ENCODE data around the gene FGF1.

FGF1 gene

GRCh38 chr5:142684508-142685041 lies 1.3 kb downstream of the FGF1 start:
- Histone ChIP-seq H3K27me3 (ENCODE audit: control insufficient read depth in 1 of 2, insufficient read depth in 2 of 2, low read length in 2 of 2) (no peaks in the 10 kb centered on the region), H3K27ac (ENCODE audit: low read depth, low read length) (no peak overlapping the region), H3K36me3 (ENCODE audit: control insufficient read depth in 1 of 2, insufficient read depth in 2 of 2, low read length in 2 of 2) (no peaks in the 10 kb centered on the region), H3K4me1 (ENCODE audit: control insufficient read depth in 1 of 2, insufficient read depth in 2 of 2, low read length in 2 of 2) (peaks cover 0 to 4% of the 10 kb centered on the region in 2 donors), H3K9ac (ENCODE audit: low read depth in 1 of 2, low read length in 2 of 2) (no peak overlapping the region), H3K4me3 (ENCODE audit: low read depth in 1 of 2, low read length in 2 of 2) (no peak overlapping the region), H3K9me3 (ENCODE audit: control insufficient read depth in 1 of 2, low read length in 2 of 2) (no peaks in the 10 kb centered on the region)

GRCh38 chr5:142683881-142684505 lies 1.9 kb downstream of the FGF1 start:
- Histone ChIP-seq H3K27ac (ENCODE audit: low read depth, low read length) (no peak overlapping the region), H3K9ac (ENCODE audit: low read depth in 1 of 2, low read length in 2 of 2) (no peak overlapping the region), H3K9me3 (ENCODE audit: control insufficient read depth in 1 of 2, low read length in 2 of 2) (no peaks in the 10 kb centered on the region), H3K36me3 (ENCODE audit: control insufficient read depth in 1 of 2, insufficient read depth in 2 of 2, low read length in 2 of 2) (no peaks in the 10 kb centered on the region), H3K4me3 (ENCODE audit: low read depth in 1 of 2, low read length in 2 of 2) (no peak overlapping the region), H3K4me1 (ENCODE audit: control insufficient read depth in 1 of 2, insufficient read depth in 2 of 2, low read length in 2 of 2) (peaks cover 0 to 4% of the 10 kb centered on the region in 2 donors), H3K27me3 (ENCODE audit: control insufficient read depth in 1 of 2, insufficient read depth in 2 of 2, low read length in 2 of 2) (no peaks in the 10 kb centered on the region)

GRCh38 chr5:142683116-142683515 lies 2.8 kb downstream of the FGF1 start:
- H3K4me1 ChIP-seq (ENCODE audit: control insufficient read depth in 1 of 2, insufficient read depth in 2 of 2, low read length in 2 of 2), result peaks cover 0 to 4% of the 10 kb centered on the region in 2 donors
- no peak overlapping the region for H3K27ac ChIP-seq (ENCODE audit: low read depth, low read length)
- no peak overlapping the region for H3K9ac ChIP-seq (ENCODE audit: low read depth in 1 of 2, low read length in 2 of 2)
- no peaks in the 10 kb centered on the region for H3K9me3 ChIP-seq (ENCODE audit: control insufficient read depth in 1 of 2, low read length in 2 of 2)
- H3K36me3 ChIP-seq (ENCODE audit: control insufficient read depth in 1 of 2, insufficient read depth in 2 of 2, low read length in 2 of 2), result no peaks in the 10 kb centered on the region
- no peaks in the 10 kb centered on the region for H3K27me3 ChIP-seq (ENCODE audit: control insufficient read depth in 1 of 2, insufficient read depth in 2 of 2, low read length in 2 of 2)
- H3K4me3 ChIP-seq (ENCODE audit: low read depth in 1 of 2, low read length in 2 of 2), result no peak overlapping the region

GRCh38 chr5:142680605-142681259 lies 5.2 kb downstream of the FGF1 start:
- H3K27ac ChIP-seq (ENCODE audit: low read depth, low read length), result no peak overlapping the region
- H3K4me1 ChIP-seq (ENCODE audit: control insufficient read depth in 1 of 2, insufficient read depth in 2 of 2, low read length in 2 of 2), result peaks cover 0 to 4% of the 10 kb centered on the region in 2 donors
- H3K9me3 ChIP-seq (ENCODE audit: control insufficient read depth in 1 of 2, low read length in 2 of 2), result no peaks in the 10 kb centered on the region
- H3K4me3 ChIP-seq (ENCODE audit: low read depth in 1 of 2, low read length in 2 of 2), result no peak overlapping the region
- H3K36me3 ChIP-seq (ENCODE audit: control insufficient read depth in 1 of 2, insufficient read depth in 2 of 2, low read length in 2 of 2), result no peaks in the 10 kb centered on the region
- H3K27me3 ChIP-seq (ENCODE audit: control insufficient read depth in 1 of 2, insufficient read depth in 2 of 2, low read length in 2 of 2), result no peaks in the 10 kb centered on the region
- no peak overlapping the region for H3K9ac ChIP-seq (ENCODE audit: low read depth in 1 of 2, low read length in 2 of 2)

GRCh38 chr5:142679744-142680143 lies 6.1 kb downstream of the FGF1 start:
- Histone ChIP-seq H3K9me3 (ENCODE audit: control insufficient read depth in 1 of 2, low read length in 2 of 2) (no peaks in the 10 kb centered on the region), H3K9ac (ENCODE audit: low read depth in 1 of 2, low read length in 2 of 2) (no peak overlapping the region), H3K36me3 (ENCODE audit: control insufficient read depth in 1 of 2, insufficient read depth in 2 of 2, low read length in 2 of 2) (no peaks in the 10 kb centered on the region), H3K4me1 (ENCODE audit: control insufficient read depth in 1 of 2, insufficient read depth in 2 of 2, low read length in 2 of 2) (peaks cover 0 to 4% of the 10 kb centered on the region in 2 donors), H3K27ac (ENCODE audit: low read depth, low read length) (no peak overlapping the region), H3K27me3 (ENCODE audit: control insufficient read depth in 1 of 2, insufficient read depth in 2 of 2, low read length in 2 of 2) (no peaks in the 10 kb centered on the region), H3K4me3 (ENCODE audit: low read depth in 1 of 2, low read length in 2 of 2) (no peak overlapping the region)

- Histone ChIP-seq H3K9ac (ENCODE audit: low read depth in 1 of 2, low read length in 2 of 2) (no peak overlapping the region), H3K27me3 (ENCODE audit: control insufficient read depth in 1 of 2, insufficient read depth in 2 of 2, low read length in 2 of 2) (no peaks in the 10 kb centered on the region), H3K4me3 (ENCODE audit: low read depth in 1 of 2, low read length in 2 of 2) (no peak overlapping the region), H3K27ac (ENCODE audit: low read depth, low read length) (no peak overlapping the region), H3K4me1 (ENCODE audit: control insufficient read depth in 1 of 2, insufficient read depth in 2 of 2, low read length in 2 of 2) (peaks cover 0 to 4% of the 10 kb centered on the region in 2 donors), H3K36me3 (ENCODE audit: control insufficient read depth in 1 of 2, insufficient read depth in 2 of 2, low read length in 2 of 2) (no peaks in the 10 kb centered on the region), H3K9me3 (ENCODE audit: control insufficient read depth in 1 of 2, low read length in 2 of 2) (no peaks in the 10 kb centered on the region)
These were observed 7.4 kb downstream of the FGF1 start for GRCh38 chr5:142678529-142678928.

GRCh38 chr5:142677198-142677597 lies 8.7 kb downstream of the FGF1 start:
- Histone ChIP-seq H3K27ac (ENCODE audit: low read depth, low read length) (no peak overlapping the region), H3K9ac (ENCODE audit: low read depth in 1 of 2, low read length in 2 of 2) (no peak overlapping the region), H3K4me3 (ENCODE audit: low read depth in 1 of 2, low read length in 2 of 2) (no peak overlapping the region), H3K27me3 (ENCODE audit: control insufficient read depth in 1 of 2, insufficient read depth in 2 of 2, low read length in 2 of 2) (no peaks in the 10 kb centered on the region), H3K9me3 (ENCODE audit: control insufficient read depth in 1 of 2, low read length in 2 of 2) (no peaks in the 10 kb centered on the region), H3K4me1 (ENCODE audit: control insufficient read depth in 1 of 2, insufficient read depth in 2 of 2, low read length in 2 of 2) (peaks cover 0 to 4% of the 10 kb centered on the region in 2 donors), H3K36me3 (ENCODE audit: control insufficient read depth in 1 of 2, insufficient read depth in 2 of 2, low read length in 2 of 2) (no peaks in the 10 kb centered on the region)

- Histone ChIP-seq H3K9ac (ENCODE audit: low read depth in 1 of 2, low read length in 2 of 2) (no peak overlapping the region), H3K27ac (ENCODE audit: low read depth, low read length) (no peak overlapping the region), H3K36me3 (ENCODE audit: control insufficient read depth in 1 of 2, insufficient read depth in 2 of 2, low read length in 2 of 2) (no peaks in the 10 kb centered on the region), H3K9me3 (ENCODE audit: control insufficient read depth in 1 of 2, low read length in 2 of 2) (no peaks in the 10 kb centered on the region), H3K27me3 (ENCODE audit: control insufficient read depth in 1 of 2, insufficient read depth in 2 of 2, low read length in 2 of 2) (peaks cover 0 to 3% of the 10 kb centered on the region in 2 donors), H3K4me1 (ENCODE audit: control insufficient read depth in 1 of 2, insufficient read depth in 2 of 2, low read length in 2 of 2) (peaks cover 0 to 4% of the 10 kb centered on the region in 2 donors), H3K4me3 (ENCODE audit: low read depth in 1 of 2, low read length in 2 of 2) (no peak overlapping the region)
These were observed 9.6 kb downstream of the FGF1 start for GRCh38 chr5:142676318-142676717.

GRCh38 chr5:142674531-142675469 lies 11.1 kb downstream of the FGF1 start:
- Histone ChIP-seq H3K36me3 (ENCODE audit: control insufficient read depth in 1 of 2, insufficient read depth in 2 of 2, low read length in 2 of 2) (no peaks in the 10 kb centered on the region), H3K27me3 (ENCODE audit: control insufficient read depth in 1 of 2, insufficient read depth in 2 of 2, low read length in 2 of 2) (peaks cover 0 to 3% of the 10 kb centered on the region in 2 donors), H3K4me3 (ENCODE audit: low read depth in 1 of 2, low read length in 2 of 2) (no peak overlapping the region), H3K4me1 (ENCODE audit: control insufficient read depth in 1 of 2, insufficient read depth in 2 of 2, low read length in 2 of 2) (no peaks in the 10 kb centered on the region), H3K27ac (ENCODE audit: low read depth, low read length) (no peak overlapping the region), H3K9me3 (ENCODE audit: control insufficient read depth in 1 of 2, low read length in 2 of 2) (no peaks in the 10 kb centered on the region), H3K9ac (ENCODE audit: low read depth in 1 of 2, low read length in 2 of 2) (no peak overlapping the region)

GRCh38 chr5:142671801-142672200 lies 14.1 kb downstream of the FGF1 start:
- no peak overlapping the region for H3K9ac ChIP-seq (ENCODE audit: low read depth in 1 of 2, low read length in 2 of 2)
- H3K27ac ChIP-seq (ENCODE audit: low read depth, low read length), result no peak overlapping the region
- no peaks in the 10 kb centered on the region for H3K4me1 ChIP-seq (ENCODE audit: control insufficient read depth in 1 of 2, insufficient read depth in 2 of 2, low read length in 2 of 2)
- peaks cover 0 to 3% of the 10 kb centered on the region in 2 donors for H3K27me3 ChIP-seq (ENCODE audit: control insufficient read depth in 1 of 2, insufficient read depth in 2 of 2, low read length in 2 of 2)
- no peak overlapping the region for H3K4me3 ChIP-seq (ENCODE audit: low read depth in 1 of 2, low read length in 2 of 2)
- H3K9me3 ChIP-seq (ENCODE audit: control insufficient read depth in 1 of 2, low read length in 2 of 2), result no peaks in the 10 kb centered on the region
- H3K36me3 ChIP-seq (ENCODE audit: control insufficient read depth in 1 of 2, insufficient read depth in 2 of 2, low read length in 2 of 2), result no peaks in the 10 kb centered on the region
